ENCODE results near the gene RAI1.
A peak's percentile ranks its signal among the peaks of the same experiment; 100 is the strongest.

The RAI1 gene

GRCh38 chr17:17752089-17752820 lies 71.0 kb downstream of the RAI1 start:
- DNase-seq, result peak; percentile 98

GRCh38 chr17:17752821-17753321 lies 71.6 kb downstream of the RAI1 start:
- no peak for DNase-seq

- no peak for DNase-seq
Measured at GRCh38 chr17:17754719-17755686, 73.7 kb downstream of the RAI1 start.

- DNase-seq, result no peak
Measured at GRCh38 chr17:17755715-17756114, 74.5 kb downstream of the RAI1 start.

- DNase-seq, result no peak
Measured at GRCh38 chr17:17757391-17757791, 76.1 kb downstream of the RAI1 start.

- DNase-seq, result no peak
Measured at GRCh38 chr17:17757956-17758845, 76.9 kb downstream of the RAI1 start.

- DNase-seq, result no peak
Measured at GRCh38 chr17:17758941-17759563, 77.8 kb downstream of the RAI1 start.

- no peak for DNase-seq
Measured at GRCh38 chr17:17760350-17760749, 79.1 kb downstream of the RAI1 start.

- DNase-seq, result no peak
Measured at GRCh38 chr17:17760872-17761550, 79.8 kb downstream of the RAI1 start.

GRCh38 chr17:17761894-17762743 lies 80.9 kb downstream of the RAI1 start:
- no peak for DNase-seq

GRCh38 chr17:17762744-17763105 lies 81.5 kb downstream of the RAI1 start:
- no peak for DNase-seq

- DNase-seq, result no peak
Measured at GRCh38 chr17:17763136-17763535, 81.9 kb downstream of the RAI1 start.

GRCh38 chr17:17763734-17764133 lies 82.5 kb downstream of the RAI1 start:
- DNase-seq, result no peak

GRCh38 chr17:17765359-17766076 lies 84.3 kb downstream of the RAI1 start:
- no peak for DNase-seq

GRCh38 chr17:17766077-17766743 lies 85.0 kb downstream of the RAI1 start:
- no peak for DNase-seq

- DNase-seq, result no peak
Measured at GRCh38 chr17:17766744-17767120, 85.5 kb downstream of the RAI1 start.

- no peak for DNase-seq
Measured at GRCh38 chr17:17767154-17767869, 86.1 kb downstream of the RAI1 start.

GRCh38 chr17:17767887-17768418 lies 86.7 kb downstream of the RAI1 start:
- DNase-seq, result no peak
